ENCODE measurements around the gene USHBP1. TPM values are rescaled to one million over a fixed set of nuclear protein-coding genes. Genes with fewer than 3 reads are reported as not detected.
A peak's percentile ranks its signal among the peaks of the same experiment; 100 is the strongest.

USHBP1 gene
- total RNA-seq, 1 donor from 2014 or later: 54.2 TPM

DNA sequence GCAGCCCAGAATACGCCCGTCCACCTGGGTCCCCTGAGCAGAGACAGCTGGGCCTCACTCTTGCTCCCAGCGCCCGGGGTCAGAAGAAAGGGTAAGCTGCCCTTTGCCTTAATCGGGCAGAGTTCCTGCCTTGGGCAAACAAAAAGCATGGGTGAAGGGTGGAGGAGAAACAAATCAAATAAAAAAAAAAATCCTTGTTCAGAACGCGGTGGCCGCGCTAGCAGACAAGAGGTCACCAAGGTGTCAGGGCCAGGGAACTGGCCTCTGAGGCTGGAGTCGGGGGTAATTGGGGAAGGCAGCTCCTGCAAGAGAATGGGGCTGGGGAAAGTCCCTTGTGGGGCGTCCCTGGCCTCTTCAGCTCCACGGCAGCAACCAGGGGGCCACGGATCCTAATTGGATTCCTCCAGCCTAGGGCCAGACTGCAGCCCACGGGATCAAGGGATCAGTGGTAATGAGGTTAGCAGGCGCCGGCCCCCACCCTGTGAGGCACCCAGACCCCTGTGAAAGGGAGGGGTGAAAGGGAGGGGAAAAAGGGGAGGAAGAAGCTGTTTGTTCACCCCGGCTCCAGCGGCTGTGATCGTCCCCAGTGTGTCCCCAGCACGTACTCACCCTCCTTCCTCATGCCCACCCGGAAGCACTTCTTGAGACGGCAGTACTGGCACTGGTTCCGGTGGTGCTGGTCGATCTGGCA is 24.3 kb downstream of the USHBP1 start:
- no peak for TF ChIP-seq CTCF (IDR thresholded peaks at IDR 0.05; ENCODE audit: unreplicated experiment)
- H3K27ac Mint-ChIP-seq (ENCODE audit: unreplicated experiment): no peak overlapping the region
- H3K9me3 Mint-ChIP-seq (ENCODE audit: unreplicated experiment): no peaks in the 10 kb centered on the region
- H3K36me3 Mint-ChIP-seq (ENCODE audit: low read depth, unreplicated experiment): peaks cover 18% of the 10 kb centered on the region
- DNase-seq (ENCODE audit: low spot score): no peak
- no peak overlapping the region for H3K4me3 Mint-ChIP-seq (ENCODE audit: unreplicated experiment)
- peaks cover 16% of the 10 kb centered on the region for H3K27me3 Mint-ChIP-seq (ENCODE audit: unreplicated experiment)
- peaks cover 19% of the 10 kb centered on the region for H3K4me1 Mint-ChIP-seq (ENCODE audit: unreplicated experiment)

DNA sequence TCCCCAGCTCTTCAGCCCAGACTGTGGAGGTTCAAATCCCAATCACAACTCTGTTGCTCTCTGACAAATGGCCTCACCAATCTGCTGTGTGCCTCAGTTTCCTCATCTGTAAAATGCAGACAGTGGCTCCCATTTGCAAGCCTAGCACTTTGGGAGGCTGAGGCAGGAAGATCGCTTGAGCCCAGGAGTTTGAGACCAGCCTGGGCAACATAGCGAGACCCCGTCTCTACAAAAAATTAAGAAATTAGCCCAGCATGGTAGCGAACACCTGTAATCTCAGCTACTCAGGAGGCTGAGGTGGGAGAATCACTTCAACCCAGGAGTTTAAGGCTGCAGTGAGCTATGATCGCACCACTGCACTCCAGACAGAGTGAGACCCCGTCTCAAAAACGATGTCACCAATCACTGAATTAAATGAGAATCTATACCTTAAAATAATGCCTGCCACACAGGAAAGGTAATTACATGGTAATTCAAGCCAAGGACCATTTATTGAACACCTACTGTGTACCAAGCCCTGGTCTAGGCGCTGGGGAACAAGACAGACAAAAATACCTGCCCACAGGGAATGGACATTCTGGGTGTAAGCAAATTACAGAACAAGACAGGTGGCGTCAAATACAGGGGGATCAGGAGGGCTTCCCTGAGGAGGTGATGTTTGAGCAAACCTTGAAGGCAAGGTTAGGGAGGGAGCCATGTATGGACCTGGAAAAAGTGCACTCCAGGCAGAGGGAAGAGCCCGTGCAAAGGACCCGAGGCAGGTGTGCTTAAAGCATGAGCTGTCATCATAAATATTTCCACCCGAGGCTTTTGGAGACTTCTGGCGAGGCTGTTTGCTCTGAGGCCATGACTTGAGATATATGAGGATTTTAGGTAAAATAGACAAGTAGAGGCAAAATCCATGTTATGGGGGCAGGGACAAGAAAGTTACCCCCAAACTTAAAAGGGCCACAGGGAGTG is 26.5 kb downstream of the USHBP1 start:
- Mint-ChIP-seq H3K4me1 (ENCODE audit: unreplicated experiment) (peaks cover 13% of the 10 kb centered on the region), H3K36me3 (ENCODE audit: low read depth, unreplicated experiment) (peaks cover 18% of the 10 kb centered on the region), H3K9me3 (ENCODE audit: unreplicated experiment) (no peaks in the 10 kb centered on the region), H3K4me3 (ENCODE audit: unreplicated experiment) (peak overlapping the region; percentile 54), H3K27ac (ENCODE audit: unreplicated experiment) (no peak overlapping the region), H3K27me3 (ENCODE audit: unreplicated experiment) (peaks cover 12% of the 10 kb centered on the region)
- no peak for TF ChIP-seq CTCF (IDR thresholded peaks at IDR 0.05; ENCODE audit: unreplicated experiment)
- DNase-seq (ENCODE audit: low spot score): no peak

- Mint-ChIP-seq H3K36me3 (ENCODE audit: low read depth, unreplicated experiment) (peaks cover 18% of the 10 kb centered on the region), H3K4me3 (ENCODE audit: unreplicated experiment) (peak overlapping the region; percentile 71), H3K9me3 (ENCODE audit: unreplicated experiment) (no peaks in the 10 kb centered on the region), H3K27ac (ENCODE audit: unreplicated experiment) (peak overlapping the region; percentile 13), H3K4me1 (ENCODE audit: unreplicated experiment) (peaks cover 10% of the 10 kb centered on the region), H3K27me3 (ENCODE audit: unreplicated experiment) (peaks cover 9% of the 10 kb centered on the region)
- no peak for TF ChIP-seq CTCF (IDR thresholded peaks at IDR 0.05; ENCODE audit: unreplicated experiment)
- no peak for DNase-seq (ENCODE audit: low spot score)
These were observed 27.6 kb downstream of the USHBP1 start for GRCh38 chr19:17236811-17237543.

DNA sequence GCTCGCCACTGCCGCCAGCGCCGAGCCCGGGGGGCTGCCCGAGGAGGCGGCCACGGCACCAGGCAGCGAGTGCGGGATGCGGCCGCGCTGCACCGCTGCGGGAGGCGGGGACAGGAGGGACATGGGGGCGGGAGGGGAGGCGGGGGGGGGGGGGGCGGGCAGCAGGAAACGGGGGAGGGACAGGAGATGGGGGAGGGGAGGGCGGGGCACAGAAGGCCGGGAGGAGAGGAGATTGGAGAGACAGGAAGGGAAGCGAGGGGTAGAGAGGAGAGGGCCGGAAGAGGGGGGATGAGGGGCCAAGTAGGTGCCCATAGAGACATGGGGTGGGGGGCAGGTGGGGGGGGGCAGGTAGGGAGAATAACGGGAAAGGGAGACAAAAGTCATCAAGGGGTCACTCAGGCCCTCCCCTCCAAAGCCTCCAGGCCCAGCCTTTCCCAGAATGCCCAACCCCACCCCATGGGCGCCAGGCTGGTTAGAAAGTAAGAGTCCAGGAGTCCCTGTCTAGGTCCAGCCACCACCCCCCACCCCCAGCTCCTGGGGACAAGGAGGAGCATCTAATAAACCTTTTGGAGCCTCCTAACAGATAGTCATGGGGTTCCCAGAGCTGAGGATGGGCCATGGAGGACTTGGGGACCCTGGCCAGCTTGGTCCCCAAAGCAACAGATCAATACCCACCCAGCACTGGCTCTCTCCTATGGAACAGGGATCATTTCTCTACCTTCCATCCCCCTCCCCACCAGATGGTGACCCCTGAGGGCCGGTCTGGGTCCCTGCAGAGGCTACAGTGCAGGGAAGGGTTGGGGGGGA is 28.4 kb downstream of the USHBP1 start:
- Mint-ChIP-seq H3K9me3 (ENCODE audit: unreplicated experiment) (no peaks in the 10 kb centered on the region), H3K27ac (ENCODE audit: unreplicated experiment) (no peak overlapping the region), H3K36me3 (ENCODE audit: low read depth, unreplicated experiment) (peaks cover 16% of the 10 kb centered on the region), H3K27me3 (ENCODE audit: unreplicated experiment) (peaks cover 8% of the 10 kb centered on the region), H3K4me1 (ENCODE audit: unreplicated experiment) (peaks cover 10% of the 10 kb centered on the region), H3K4me3 (ENCODE audit: unreplicated experiment) (no peak overlapping the region)
- no peak for TF ChIP-seq CTCF (IDR thresholded peaks at IDR 0.05; ENCODE audit: unreplicated experiment)
- DNase-seq (ENCODE audit: low spot score): no peak

Measured in endothelial cell (in vitro differentiated cells).